Measurements from ENCODE around the gene PRICKLE2. TPM values are rescaled to one million over a fixed set of nuclear protein-coding genes. Genes with fewer than 3 reads are reported as not detected.

PRICKLE2 gene
- total RNA-seq, 1 donor from 2014 or later, result 84.4 TPM

- peaks cover 41% of the 10 kb centered on the region for H4K20me1 ChIP-seq (ENCODE audit: insufficient read depth, low read length)
- no peak overlapping the region for H2AFZ ChIP-seq (ENCODE audit: low read depth, low read length)
- no peaks in the 10 kb centered on the region for H3K27me3 ChIP-seq (ENCODE audit: insufficient read depth, low read length)
- TF ChIP-seq CTCF (IDR thresholded peaks at IDR 0.05; ENCODE audit: insufficient read depth, low read depth, low read length) (no peak), EZH2 (IDR thresholded peaks at IDR 0.05; ENCODE audit: insufficient read depth, low read length) (no peak)
- Mint-ChIP-seq H3K27me3 (ENCODE audit: low read depth, unreplicated experiment) (no peaks in the 10 kb centered on the region), H3K4me3 (ENCODE audit: unreplicated experiment) (no peak overlapping the region), H3K4me1 (ENCODE audit: low read depth, unreplicated experiment) (peaks cover 81% of the 10 kb centered on the region), H3K27ac (ENCODE audit: unreplicated experiment) (peak overlapping the region; percentile 82), H3K9me3 (ENCODE audit: unreplicated experiment) (no peaks in the 10 kb centered on the region), H3K36me3 (ENCODE audit: low read depth, unreplicated experiment) (peaks cover 9% of the 10 kb centered on the region)
- H3K4me1 ChIP-seq (ENCODE audit: insufficient read depth, low read length), result peaks cover 52% of the 10 kb centered on the region
- peaks cover 100% of the 10 kb centered on the region for H3K79me2 ChIP-seq (ENCODE audit: insufficient read depth, low read length)
- H3K27ac ChIP-seq (ENCODE audit: low read depth, low read length), result peak overlapping the region; percentile 52
- H3K9me3 ChIP-seq (ENCODE audit: insufficient read depth, low read depth, low read length), result no peaks in the 10 kb centered on the region
- H3K36me3 ChIP-seq (ENCODE audit: insufficient read depth, low read length), result no peaks in the 10 kb centered on the region
- DNase-seq (ENCODE audit: low read depth) (peak; percentile 65), FAIRE-seq (no peak)
- peak overlapping the region; percentile 62 for H3K4me2 ChIP-seq (ENCODE audit: low read length)
- H3K9ac ChIP-seq (ENCODE audit: low read length), result peak overlapping the region; percentile 34
- H3K4me3 ChIP-seq (ENCODE audit: insufficient read depth, low read depth, low read length), result no peak overlapping the region
These were observed 4.9 kb downstream of the PRICKLE2 start for GRCh38 chr3:64220161-64220914.

GRCh38 chr3:64218746-64219145, 6.5 kb downstream of the PRICKLE2 start:
- Histone ChIP-seq H3K4me3 (ENCODE audit: insufficient read depth, low read depth, low read length) (no peak overlapping the region), H3K9me3 (ENCODE audit: insufficient read depth, low read depth, low read length) (no peaks in the 10 kb centered on the region), H3K27me3 (ENCODE audit: insufficient read depth, low read length) (no peaks in the 10 kb centered on the region), H4K20me1 (ENCODE audit: insufficient read depth, low read length) (peaks cover 55% of the 10 kb centered on the region), H3K4me1 (ENCODE audit: insufficient read depth, low read length) (peaks cover 58% of the 10 kb centered on the region), H2AFZ (ENCODE audit: low read depth, low read length) (no peak overlapping the region), H3K27ac (ENCODE audit: low read depth, low read length) (no peak overlapping the region), H3K4me2 (ENCODE audit: low read length) (no peak overlapping the region), H3K79me2 (ENCODE audit: insufficient read depth, low read length) (peaks cover 99% of the 10 kb centered on the region), H3K9ac (ENCODE audit: low read length) (no peak overlapping the region), H3K36me3 (ENCODE audit: insufficient read depth, low read length) (no peaks in the 10 kb centered on the region)
- H3K36me3 Mint-ChIP-seq (ENCODE audit: low read depth, unreplicated experiment), result peaks cover 2% of the 10 kb centered on the region
- H3K4me3 Mint-ChIP-seq (ENCODE audit: unreplicated experiment), result no peak overlapping the region
- FAIRE-seq (no peak), DNase-seq (ENCODE audit: low read depth) (no peak)
- H3K9me3 Mint-ChIP-seq (ENCODE audit: unreplicated experiment), result no peaks in the 10 kb centered on the region
- H3K27ac Mint-ChIP-seq (ENCODE audit: unreplicated experiment), result no peak overlapping the region
- TF ChIP-seq CTCF (IDR thresholded peaks at IDR 0.05; ENCODE audit: insufficient read depth, low read depth, low read length), result no peak
- TF ChIP-seq EZH2 (IDR thresholded peaks at IDR 0.05; ENCODE audit: insufficient read depth, low read length), result no peak
- H3K4me1 Mint-ChIP-seq (ENCODE audit: low read depth, unreplicated experiment), result peaks cover 84% of the 10 kb centered on the region
- no peaks in the 10 kb centered on the region for H3K27me3 Mint-ChIP-seq (ENCODE audit: low read depth, unreplicated experiment)

GRCh38 chr3:64218329-64218728, 6.9 kb downstream of the PRICKLE2 start:
- Histone ChIP-seq H3K9me3 (ENCODE audit: insufficient read depth, low read depth, low read length) (no peaks in the 10 kb centered on the region), H4K20me1 (ENCODE audit: insufficient read depth, low read length) (peaks cover 60% of the 10 kb centered on the region), H3K36me3 (ENCODE audit: insufficient read depth, low read length) (no peaks in the 10 kb centered on the region), H3K4me2 (ENCODE audit: low read length) (no peak overlapping the region), H3K9ac (ENCODE audit: low read length) (no peak overlapping the region), H3K79me2 (ENCODE audit: insufficient read depth, low read length) (peaks cover 99% of the 10 kb centered on the region), H3K4me1 (ENCODE audit: insufficient read depth, low read length) (peaks cover 59% of the 10 kb centered on the region), H3K27me3 (ENCODE audit: insufficient read depth, low read length) (no peaks in the 10 kb centered on the region), H3K27ac (ENCODE audit: low read depth, low read length) (no peak overlapping the region), H3K4me3 (ENCODE audit: insufficient read depth, low read depth, low read length) (no peak overlapping the region), H2AFZ (ENCODE audit: low read depth, low read length) (no peak overlapping the region)
- FAIRE-seq (no peak), DNase-seq (ENCODE audit: low read depth) (no peak)
- Mint-ChIP-seq H3K27me3 (ENCODE audit: low read depth, unreplicated experiment) (no peaks in the 10 kb centered on the region), H3K4me3 (ENCODE audit: unreplicated experiment) (no peak overlapping the region), H3K4me1 (ENCODE audit: low read depth, unreplicated experiment) (peaks cover 85% of the 10 kb centered on the region), H3K27ac (ENCODE audit: unreplicated experiment) (no peak overlapping the region), H3K9me3 (ENCODE audit: unreplicated experiment) (no peaks in the 10 kb centered on the region), H3K36me3 (ENCODE audit: low read depth, unreplicated experiment) (peaks cover 4% of the 10 kb centered on the region)
- TF ChIP-seq EZH2 (IDR thresholded peaks at IDR 0.05; ENCODE audit: insufficient read depth, low read length) (no peak), CTCF (IDR thresholded peaks at IDR 0.05; ENCODE audit: insufficient read depth, low read depth, low read length) (no peak)
